ENCODE data around the gene PCYT2. TPM values are rescaled to one million over a fixed set of nuclear protein-coding genes. Genes with fewer than 3 reads are reported as not detected.

Gene PCYT2
- total and polyA plus RNA-seq, 9 of the 15 experiments (the other 6 are each of a cell fraction or from before 2014, with no cell fraction given) = 0.92 to 134 (median 82.5) TPM

DNA sequence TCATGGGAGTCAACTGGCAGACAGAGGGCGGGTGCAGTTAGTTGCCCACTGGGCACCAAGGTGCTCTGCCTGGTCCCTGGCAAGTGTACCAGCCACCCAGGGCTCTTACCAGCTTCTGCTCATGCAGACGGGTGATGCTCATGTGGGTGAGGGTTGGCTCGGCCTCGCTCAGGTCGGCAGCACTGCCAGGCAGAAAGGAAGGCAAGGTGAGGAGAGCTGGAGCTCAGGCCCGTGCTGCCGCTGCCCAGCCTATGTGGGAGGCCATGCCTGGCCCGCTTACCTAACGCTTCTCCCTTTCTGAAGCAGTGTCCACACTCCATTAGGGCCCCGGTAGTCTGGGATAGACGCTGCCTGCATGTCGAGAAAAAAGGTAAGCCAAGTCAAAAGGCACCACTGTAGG lies 4.1 kb upstream of the PCYT2 start:
- ATAC-seq (no peak), FAIRE-seq (no peak), DNase-seq (ENCODE audit: extremely low read depth in 1 of 4, low spot score in 3 of 4) (no peak)
- Histone ChIP-seq H3K79me2 (ENCODE audit: control insufficient read depth, insufficient read depth, low read length) (peaks cover 55% of the 10 kb centered on the region), H2AFZ (ENCODE audit: low read depth, low read length) (no peak overlapping the region), H3K4me1 (replicated peaks in 1 of 2; ENCODE audit: control insufficient read depth in 2 of 2, insufficient read depth in 2 of 2, low read length in 2 of 2) (peaks cover 35 to 87% of the 10 kb centered on the region in 2 experiments), H3K27me3 (ENCODE audit: control insufficient read depth in 2 of 2, insufficient read depth in 2 of 2, low read length in 2 of 2) (no peaks in the 10 kb centered on the region), H3K4me3 (no peak overlapping the region), H3K9ac (ENCODE audit: insufficient read depth in 1 of 2, low read depth in 2 of 2, low read length in 2 of 2) (no peak overlapping the region; a peak in 1 of 4 replicates), H3K4me2 (ENCODE audit: insufficient read depth, low read length) (no peak overlapping the region), H3K27ac (ENCODE audit: extremely low read depth, low read depth, low read length) (no peak overlapping the region), H3K9me3 (replicated peaks; ENCODE audit: control insufficient read depth, insufficient read depth, low read depth, low read length) (no peaks in the 10 kb centered on the region), H3K36me3 (ENCODE audit: control insufficient read depth, insufficient read depth, low read length) (peaks cover 70% of the 10 kb centered on the region; the same call in 2 of the 3 replicates), H4K20me1 (replicated peaks; ENCODE audit: control insufficient read depth, insufficient read depth, low read length) (peaks cover 25% of the 10 kb centered on the region), H3K9me1 (ENCODE audit: control insufficient read depth, insufficient read depth, low read length) (peaks cover 2% of the 10 kb centered on the region)
- ChIA-PET POLR2A (interaction anchor here (3.4 kb wide), 1 partner anchor 10 kb away, joined by 32 read pairs; the partner anchor contains the start of gene MAFG), CTCF (ENCODE audit: low intra/inter-chr PET ratio) (no interaction called here)
- WGBS (ENCODE audit: insufficient coverage, low coverage, missing lambda C conversion rate) = 90% methylated on average over 10 of the region's 12 CpGs
- intact Hi-C loops (cut with micrococcal nuclease) (no loop called here), in situ Hi-C loops (cut with MboI) (no loop called here)
- BruUV-seq (replicated peaks) = no TSS peak
- 0 out of 2 replicates have a peak, but pooled peaks have one; percentile 12 for TF ChIP-seq RBFOX2 (IDR thresholded peaks at IDR 0.05; ENCODE audit: low read depth, low read length)
- no peak for TF ChIP-seq ZC3H8 (IDR thresholded peaks at IDR 0.05)
- TF ChIP-seq POLR2AphosphoS5 (IDR thresholded peaks at IDR 0.05; ENCODE audit: control insufficient read depth, insufficient read depth, low read depth, low read length) = no peak
- TF ChIP-seq KDM4B (IDR thresholded peaks at IDR 0.05; ENCODE audit: borderline replicate concordance in 2 of 2, low read depth in 1 of 2) = no peak
- no peak for TF ChIP-seq ZNF311 (CRISPR knock-in tag; IDR thresholded peaks at IDR 0.05)
